ENCODE measurements around the gene PAX7.

DNA sequence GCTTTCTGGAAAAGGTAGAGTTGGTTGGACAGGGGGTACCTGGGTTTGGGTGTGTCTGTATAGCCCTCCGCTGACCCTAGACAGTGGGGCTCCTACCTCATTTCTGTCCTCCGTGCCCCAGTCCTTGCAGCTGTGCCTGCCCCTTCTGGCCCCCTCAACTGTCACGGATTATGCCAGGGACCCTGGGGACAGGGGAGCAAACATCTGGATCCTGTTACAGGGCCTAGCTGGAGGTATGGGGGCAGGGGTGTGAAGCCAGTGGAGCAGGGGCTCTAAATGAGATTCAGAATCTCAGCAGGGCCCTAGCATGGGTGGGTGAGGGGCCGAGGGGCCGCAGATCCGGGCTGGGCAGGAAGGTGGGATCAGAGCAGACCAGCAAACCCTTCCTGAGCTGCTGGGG is 147.8 kb downstream of the PAX7 start:
- TF ChIP-seq FOS (IDR thresholded peaks at IDR 0.05; ENCODE audit: borderline replicate concordance, insufficient read depth, low read length) (no peak), JUN (IDR thresholded peaks at IDR 0.05; ENCODE audit: borderline replicate concordance, insufficient read depth, insufficient read length, low read depth) (no peak), POLR2A (IDR thresholded peaks at IDR 0.05; ENCODE audit: low read depth, low read length) (no peak), EZH2 (IDR thresholded peaks at IDR 0.05; ENCODE audit: borderline replicate concordance, low read depth, low read length, severe bottlenecking) (no peak), MYC (IDR thresholded peaks at IDR 0.05; ENCODE audit: low read depth, low read length) (no peak), POLR2AphosphoS5 (IDR thresholded peaks at IDR 0.05; ENCODE audit: insufficient read depth, low read depth, low read length) (no peak), GATA2 (IDR thresholded peaks at IDR 0.05; ENCODE audit: insufficient read depth, insufficient read length, low read depth, low read length) (no peak)
- TF ChIP-seq, protein P1, sequence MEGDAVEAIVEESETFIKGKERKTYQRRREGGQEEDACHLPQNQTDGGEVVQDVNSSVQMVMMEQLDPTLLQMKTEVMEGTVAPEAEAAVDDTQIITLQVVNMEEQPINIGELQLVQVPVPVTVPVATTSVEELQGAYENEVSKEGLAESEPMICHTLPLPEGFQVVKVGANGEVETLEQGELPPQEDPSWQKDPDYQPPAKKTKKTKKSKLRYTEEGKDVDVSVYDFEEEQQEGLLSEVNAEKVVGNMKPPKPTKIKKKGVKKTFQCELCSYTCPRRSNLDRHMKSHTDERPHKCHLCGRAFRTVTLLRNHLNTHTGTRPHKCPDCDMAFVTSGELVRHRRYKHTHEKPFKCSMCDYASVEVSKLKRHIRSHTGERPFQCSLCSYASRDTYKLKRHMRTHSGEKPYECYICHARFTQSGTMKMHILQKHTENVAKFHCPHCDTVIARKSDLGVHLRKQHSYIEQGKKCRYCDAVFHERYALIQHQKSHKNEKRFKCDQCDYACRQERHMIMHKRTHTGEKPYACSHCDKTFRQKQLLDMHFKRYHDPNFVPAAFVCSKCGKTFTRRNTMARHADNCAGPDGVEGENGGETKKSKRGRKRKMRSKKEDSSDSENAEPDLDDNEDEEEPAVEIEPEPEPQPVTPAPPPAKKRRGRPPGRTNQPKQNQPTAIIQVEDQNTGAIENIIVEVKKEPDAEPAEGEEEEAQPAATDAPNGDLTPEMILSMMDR (IDR thresholded peaks at IDR 0.05; ENCODE audit: extremely low read depth in 1 of 2, insufficient read depth in 1 of 2, low read depth in 1 of 2, low read length in 2 of 2), result no peak
- TF ChIP-seq, protein P2, sequence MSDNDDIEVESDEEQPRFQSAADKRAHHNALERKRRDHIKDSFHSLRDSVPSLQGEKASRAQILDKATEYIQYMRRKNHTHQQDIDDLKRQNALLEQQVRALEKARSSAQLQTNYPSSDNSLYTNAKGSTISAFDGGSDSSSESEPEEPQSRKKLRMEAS (IDR thresholded peaks at IDR 0.05; ENCODE audit: insufficient read depth, insufficient read length), result no peak
